Measurements from ENCODE around the gene CEACAM5.
"Not testable (repeated sequence)": the region's sequence is repeated elsewhere in the genome, so short reads cannot be mapped to it uniquely, and the experiment has no call there.

The CEACAM5 gene

DNA sequence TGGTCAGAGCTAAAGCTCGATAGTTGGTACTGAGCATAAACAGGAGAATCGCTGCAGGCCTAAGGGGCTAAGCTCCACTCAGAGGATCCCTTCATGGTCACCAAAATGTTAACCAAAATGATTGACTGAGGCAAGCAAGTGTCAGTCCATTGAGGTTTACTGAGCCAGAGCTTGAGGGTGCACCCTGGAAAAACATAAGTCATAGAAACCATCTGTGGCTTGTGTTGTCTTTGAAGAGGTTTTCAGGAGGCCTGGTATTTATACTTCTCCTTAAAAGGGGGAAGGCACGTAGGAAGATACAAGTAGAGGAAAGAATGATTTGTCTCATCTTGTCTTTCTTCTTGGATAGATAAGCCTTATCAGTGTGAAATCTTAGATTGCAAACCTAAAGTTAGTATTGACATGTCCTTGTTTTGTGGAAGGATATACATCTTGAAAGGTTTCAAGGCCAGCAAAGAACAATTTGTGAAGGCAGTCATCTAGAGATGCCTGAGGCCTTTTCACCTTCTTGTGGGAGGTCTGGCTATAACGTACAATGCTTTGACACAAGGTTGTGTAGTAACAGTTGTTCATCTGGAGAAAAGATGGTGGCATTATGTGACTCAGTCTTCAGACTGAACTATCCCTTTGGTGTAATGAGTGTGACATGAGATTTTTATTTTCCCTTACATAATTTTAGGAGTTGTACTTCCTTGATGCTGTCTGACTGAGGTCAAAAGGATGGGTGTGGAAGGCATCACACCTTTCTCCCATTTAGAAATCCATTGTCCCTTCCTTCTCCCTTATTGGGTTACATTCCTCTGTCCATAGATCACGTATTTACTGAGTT lies 32.2 kb downstream of the CEACAM5 start:
- DNase-seq = no peak

DNA sequence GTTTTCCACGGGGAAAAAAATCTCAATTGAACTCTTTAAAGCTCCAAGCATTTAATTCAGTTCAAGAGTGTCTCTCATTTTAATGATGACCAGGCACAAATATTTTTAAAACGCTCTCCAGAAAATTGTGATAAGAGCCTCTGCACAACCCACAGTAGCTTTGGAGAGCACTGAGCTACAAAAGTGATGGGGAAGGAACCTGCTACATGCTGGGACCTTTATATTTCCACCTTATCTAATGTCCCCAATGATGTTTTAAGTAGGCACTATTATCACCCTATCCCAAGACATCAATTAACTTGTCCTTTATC lies 32.8 kb downstream of the CEACAM5 start:
- DNase-seq = no peak

DNA sequence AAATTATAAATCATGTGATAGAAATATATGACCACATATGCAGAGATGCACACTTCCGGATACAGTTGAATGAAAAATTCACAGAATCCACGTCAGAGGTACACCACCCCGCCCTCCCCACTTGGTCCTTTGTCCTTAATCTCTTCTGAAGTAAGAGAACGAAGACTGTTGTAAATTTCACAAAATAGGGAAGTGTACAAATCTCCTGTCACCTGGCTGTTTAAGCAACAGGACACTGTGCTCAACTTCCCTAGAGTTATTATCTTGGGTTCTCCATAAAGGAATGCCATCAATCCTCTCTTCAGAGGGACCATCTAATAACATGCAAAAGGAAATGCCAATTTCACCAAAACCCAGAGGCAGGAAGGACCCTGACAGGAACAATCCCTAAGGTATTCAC lies 36.4 kb downstream of the CEACAM5 start:
- DNase-seq = no peak

DNA sequence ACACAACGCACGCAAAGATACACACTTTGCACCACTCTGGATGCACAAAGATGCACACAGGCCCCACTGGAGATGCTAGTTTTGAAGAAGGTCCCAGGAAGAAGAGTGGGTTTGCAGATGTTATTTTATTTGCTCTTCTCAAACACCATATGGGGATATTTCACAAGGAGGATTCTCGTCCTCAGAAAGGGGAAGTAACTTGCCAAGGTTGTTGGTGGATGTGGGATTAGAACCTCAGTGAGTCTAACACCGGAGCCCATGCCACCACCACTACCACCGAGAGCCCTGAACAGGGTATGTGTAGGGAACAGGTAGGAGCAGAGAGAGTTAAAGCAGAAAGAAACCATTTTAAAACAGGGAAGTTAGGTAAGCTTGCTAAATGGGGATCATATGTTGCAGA lies 37.3 kb downstream of the CEACAM5 start:
- no peak for DNase-seq

DNA sequence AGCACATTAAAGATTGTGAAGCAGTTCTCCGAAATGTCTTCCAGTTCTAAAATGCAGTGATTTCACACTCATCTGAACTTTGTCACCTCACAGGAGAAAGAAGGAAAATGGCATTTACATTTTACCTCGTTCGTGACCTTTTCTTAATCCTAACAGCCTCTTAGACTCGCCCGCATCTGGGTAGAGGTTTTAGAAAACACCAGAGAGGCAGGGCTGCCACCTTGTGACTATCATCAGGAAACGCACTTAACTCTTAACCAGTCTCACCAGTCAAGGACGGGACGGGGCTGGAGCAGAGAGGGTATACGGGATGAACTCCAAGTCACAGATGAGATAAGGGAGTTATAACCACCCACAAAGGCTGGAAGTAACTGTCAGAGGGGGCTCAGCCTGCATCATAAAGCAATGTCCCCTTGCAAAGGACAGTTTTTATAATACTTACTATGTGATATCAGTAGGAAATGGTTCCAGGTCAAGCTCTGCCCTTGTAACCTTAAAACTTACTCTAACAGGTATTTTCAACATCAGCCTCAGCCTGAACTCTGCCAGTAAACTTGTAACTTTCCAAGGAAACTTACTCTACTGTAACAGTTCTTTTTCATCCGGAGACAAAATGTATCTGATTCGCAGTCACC lies 38.3 kb downstream of the CEACAM5 start:
- peak; percentile 7 to 54 for DNase-seq

DNA sequence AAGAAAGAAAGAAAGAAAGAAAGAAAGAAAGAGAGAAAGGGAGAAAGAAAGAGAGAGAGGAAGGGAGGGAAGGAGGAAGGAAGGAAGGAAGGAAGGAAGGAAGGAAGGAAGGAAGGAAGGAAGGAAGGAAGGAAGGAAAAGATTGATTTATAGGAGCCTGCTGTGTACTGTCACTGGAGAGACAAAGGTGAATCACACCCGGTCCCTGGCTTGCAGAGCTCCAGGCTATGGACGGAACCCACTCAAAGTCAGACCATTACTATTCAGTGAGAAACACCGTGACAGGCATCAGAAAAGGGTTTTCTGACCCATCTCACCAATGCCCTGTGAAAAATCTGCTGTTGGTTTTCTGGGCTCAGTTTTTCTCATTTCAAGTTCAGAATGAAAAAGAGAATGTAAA lies 39.6 kb downstream of the CEACAM5 start:
- DNase-seq = no peak

DNA sequence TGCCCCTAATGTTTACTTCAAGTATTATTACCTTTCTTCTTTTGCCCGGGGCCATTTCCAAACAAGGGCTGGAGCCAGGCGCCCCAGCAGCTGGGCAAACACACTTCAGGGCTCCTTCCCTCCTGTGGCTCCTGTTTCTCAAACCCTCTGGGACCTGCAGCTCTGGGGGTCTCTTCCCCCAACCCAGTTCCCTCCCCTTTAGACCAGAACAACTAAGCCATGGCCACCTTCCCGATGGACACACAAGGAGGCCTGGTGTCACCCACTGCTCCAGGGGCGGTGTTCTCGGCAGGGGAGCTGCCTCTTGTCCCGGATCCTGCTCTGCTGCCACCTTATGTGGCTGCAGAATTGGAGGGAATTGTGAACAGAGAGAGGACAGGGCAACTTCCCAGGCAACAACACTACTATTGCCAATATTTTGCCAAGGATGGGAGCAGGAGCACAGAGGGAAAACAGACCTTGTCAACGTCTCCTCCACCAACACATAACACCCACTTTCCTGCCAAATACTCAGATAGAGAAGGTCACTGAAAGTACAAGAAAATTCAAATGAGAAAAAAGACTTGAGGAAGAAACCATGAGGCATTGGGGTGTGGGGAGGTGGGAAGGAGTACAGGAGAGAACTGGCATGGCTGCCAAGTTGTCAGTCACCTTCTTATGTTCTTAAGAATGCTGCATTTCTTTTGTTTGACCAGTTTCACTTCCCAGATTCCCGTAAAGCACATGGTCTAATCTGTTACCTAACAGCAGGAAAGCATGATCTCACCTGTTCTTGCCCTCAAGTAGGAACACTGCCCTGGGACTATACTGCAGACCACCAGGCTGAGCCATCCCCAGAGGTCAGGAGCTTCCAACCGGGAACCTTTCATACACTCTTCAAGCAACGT lies 42.1 kb downstream of the CEACAM5 start:
- DNase-seq = not testable (repeated sequence)

DNA sequence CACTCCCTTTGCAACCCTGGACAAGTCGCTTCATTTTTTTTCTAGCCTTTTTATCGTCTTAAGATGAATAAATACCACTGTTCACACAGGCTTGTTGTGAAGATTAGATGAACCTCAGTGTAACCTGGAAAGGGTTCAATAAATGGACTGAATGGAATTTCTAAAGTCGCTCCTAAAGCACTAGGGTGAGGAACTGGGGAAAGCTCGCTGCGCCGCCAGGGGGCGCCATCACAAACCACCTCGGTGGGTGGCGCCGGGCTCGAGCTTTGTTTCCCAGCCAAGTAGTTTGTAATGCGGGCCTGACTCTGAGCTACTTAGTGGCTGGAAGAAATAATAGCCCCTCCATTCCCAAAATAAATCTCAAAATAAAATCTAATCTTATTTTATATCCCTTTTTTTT lies 44.7 kb downstream of the CEACAM5 start:
- DNase-seq = peak in 1 of 2 experiments; percentile 61

DNA sequence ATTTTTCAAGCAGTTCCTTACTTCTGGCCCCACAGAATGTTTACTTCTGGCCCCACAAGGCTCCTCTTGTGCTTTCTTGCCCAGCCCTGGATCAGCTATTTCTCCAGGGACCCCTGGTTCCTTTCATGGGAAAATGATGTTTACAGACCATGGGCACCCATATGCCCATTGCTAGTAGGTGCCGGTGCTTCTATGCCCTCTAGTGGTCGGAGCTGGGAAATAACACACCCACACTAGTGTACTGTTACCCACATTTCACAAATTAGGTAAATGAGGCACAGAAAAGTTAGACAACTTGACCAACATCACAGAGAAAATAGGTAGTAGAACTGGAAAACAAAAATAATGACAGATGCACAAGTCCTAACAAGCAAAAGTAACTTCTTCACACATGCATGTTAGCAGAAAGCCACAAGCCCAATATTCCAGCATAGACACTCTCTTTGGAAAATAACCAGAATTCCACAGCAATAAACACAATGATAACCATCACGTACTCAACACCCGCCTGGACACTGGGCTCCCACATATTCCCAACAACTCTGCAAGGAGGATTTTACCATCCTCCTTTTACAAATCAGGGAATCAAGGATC lies 45.6 kb downstream of the CEACAM5 start:
- peak in 1 of 2 experiments; percentile 64 for DNase-seq

DNA sequence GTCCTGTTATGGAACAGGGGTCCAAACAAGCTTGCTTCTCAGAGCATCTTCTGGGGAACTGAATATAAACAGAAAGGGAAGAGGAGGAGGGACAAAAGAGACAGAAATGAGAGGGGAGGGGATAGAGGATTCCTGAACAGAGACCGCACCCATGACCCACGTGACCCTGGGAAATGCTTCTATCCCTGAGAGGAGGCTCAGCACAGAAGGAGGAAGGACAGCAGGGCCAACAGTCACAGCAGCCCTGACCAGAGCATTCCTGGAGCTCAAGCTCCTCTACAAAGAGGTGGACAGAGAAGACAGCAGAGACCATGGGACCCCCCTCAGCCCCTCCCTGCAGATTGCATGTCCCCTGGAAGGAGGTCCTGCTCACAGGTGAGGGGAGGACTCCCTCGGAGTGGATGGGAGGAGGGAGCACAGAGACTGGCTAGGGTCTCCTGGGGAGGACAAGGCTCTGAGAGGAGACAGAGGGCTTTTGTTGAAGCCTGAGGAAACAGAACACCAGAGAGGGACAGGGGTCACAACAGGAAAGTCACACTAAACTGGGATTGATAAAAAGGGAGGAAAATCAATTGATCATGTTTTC lies 47.0 kb downstream of the CEACAM5 start, which contains the start of gene CEACAM6:
TSS of gene CEACAM6 (plus strand) at position 203 of the 586 bp plus-strand sequence. CDS start at position 312, 109 bp downstream.
- no peak for DNase-seq

DNA sequence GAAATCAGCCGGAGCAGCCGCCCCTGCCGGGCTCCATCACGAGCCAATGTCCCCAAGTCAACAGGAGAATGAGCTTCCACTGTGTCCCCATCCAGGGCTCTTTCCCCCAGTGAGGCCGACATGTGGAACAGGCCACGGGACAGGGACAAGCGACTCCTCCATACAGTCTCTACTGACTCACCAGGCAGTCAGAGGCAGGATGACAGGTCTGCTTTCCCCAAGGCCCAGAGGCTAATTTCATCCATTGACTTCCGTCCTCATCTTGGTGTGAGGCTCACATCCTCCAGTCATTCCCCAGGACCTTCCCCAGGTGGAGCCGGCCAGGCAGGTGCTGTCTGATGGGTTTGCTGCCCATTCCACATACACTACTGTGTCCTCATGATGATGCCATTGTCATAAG lies 50.4 kb downstream of the CEACAM5 start:
- no peak for DNase-seq

DNA sequence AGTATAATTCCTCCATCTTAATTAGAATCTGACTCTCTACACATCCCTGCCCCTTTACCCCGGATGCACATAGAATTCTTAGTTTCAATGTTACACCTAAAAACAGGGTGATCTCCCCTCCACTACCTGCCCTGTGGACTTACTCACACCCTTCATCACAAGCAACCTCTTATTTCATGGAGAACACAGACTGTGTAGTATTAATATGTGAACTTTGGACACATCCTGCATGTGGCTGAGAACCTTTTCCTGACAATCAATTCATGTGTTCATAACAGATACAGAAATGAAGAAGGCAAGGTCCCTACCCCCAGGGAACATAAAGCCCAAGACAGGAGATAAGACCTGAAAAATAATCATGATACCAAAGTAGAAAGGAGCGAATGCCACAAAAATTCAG lies 58.7 kb downstream of the CEACAM5 start:
- DNase-seq = no peak

DNA sequence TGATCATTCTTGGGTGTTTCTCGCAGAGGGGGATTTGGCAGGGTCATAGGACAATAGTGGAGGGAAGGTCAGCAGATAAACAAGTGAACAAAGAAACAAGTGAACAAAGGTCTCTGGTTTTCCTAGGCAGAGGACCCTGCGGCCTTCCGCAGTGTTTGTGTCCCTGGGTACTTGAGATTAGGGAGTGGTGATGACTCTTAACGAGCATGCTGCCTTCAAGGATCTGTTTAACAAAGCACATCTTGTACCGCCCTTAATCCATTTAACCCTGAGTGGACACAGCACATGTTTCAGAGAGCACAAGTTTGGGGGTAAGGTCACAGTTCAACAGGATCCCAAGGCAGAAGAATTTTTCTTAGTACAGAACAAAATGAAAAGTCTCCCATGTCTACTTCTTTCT lies 59.7 kb downstream of the CEACAM5 start:
- DNase-seq = not testable (repeated sequence)

DNA sequence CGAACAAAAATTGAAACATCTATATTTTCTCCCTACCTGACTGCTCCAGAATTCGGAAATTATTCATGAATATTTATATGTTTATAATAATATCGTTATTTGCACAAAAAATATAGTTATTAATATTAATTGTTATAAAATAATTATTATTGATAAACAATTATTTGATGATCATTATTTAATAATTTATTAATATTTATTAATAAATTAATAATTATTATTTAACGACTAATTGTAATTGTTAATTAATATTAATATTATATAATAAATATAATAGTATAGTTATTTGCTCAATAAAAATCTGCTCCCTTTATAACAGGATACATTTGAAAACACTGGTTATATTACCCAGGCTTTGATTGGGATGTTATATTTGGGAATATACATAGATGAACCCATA lies 61.2 kb downstream of the CEACAM5 start:
- DNase-seq = no peak

DNA sequence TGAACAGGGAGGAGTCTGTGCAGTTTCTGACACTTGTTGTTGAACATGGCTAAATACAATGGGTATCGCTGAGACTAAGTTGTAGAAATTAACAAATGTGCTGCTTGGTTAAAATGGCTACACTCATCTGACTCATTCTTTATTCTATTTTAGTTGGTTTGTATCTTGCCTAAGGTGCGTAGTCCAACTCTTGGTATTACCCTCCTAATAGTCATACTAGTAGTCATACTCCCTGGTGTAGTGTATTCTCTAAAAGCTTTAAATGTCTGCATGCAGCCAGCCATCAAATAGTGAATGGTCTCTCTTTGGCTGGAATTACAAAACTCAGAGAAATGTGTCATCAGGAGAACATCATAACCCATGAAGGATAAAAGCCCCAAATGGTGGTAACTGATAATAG lies 63.0 kb downstream of the CEACAM5 start:
- no peak for DNase-seq

DNA sequence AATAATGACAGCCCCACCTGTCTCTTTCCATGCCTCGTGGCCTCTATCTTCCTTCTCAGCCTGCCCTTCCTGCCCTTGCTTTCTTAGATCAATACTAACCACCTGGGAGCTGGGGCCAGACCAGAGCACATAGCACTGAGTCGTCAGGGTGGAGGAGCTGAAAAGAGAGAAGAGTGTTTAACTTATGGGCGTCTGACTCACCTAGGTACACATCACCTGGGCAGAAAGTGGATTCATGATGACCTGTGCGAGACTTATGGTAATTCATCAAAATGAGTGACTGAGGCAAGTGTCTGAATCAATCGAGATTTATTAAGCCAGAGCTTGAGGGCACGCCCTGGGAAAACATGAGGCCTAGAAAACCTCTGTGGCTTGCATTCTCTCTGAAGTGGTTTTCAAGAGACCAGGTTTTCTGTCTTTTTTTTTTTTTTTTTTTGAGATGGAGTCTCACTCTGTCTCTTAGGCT lies 66.1 kb downstream of the CEACAM5 start:
- DNase-seq = no peak

DNA sequence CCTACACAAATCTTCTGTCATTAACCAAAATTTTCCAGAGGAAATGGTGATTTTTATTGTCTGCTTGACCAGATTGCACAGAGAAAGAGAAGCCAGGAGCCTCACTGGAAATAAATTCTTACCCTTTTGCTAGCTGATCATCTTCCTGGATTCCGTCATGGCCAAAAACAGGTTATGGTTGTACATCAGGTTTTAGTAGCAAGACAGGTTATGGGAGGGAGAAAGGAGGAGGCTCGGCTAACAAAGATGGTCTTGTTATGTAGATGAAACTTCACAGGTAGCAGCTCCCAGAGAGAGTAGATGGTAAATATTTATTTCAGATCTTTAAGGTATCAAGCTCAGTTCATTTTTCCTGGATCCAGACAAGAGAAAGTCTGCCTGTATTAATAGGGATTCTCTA lies 68.3 kb downstream of the CEACAM5 start:
- DNase-seq = no peak
